ENCODE results near the gene GALNTL6.

GALNTL6 gene

GRCh38 chr4:172105918-172106317 is 292.7 kb downstream of the GALNTL6 start:
- no peak for DNase-seq (ENCODE audit: low read depth in 2 of 2, low spot score in 1 of 2)

GRCh38 chr4:172109466-172109865 is 296.3 kb downstream of the GALNTL6 start:
- DNase-seq (ENCODE audit: low read depth in 2 of 2, low spot score in 1 of 2) = no peak

GRCh38 chr4:172124656-172125308 is 311.6 kb downstream of the GALNTL6 start:
- no peak for DNase-seq (ENCODE audit: low read depth in 2 of 2, low spot score in 1 of 2)

GRCh38 chr4:172125443-172125842 is 312.2 kb downstream of the GALNTL6 start:
- no peak for DNase-seq (ENCODE audit: low read depth in 2 of 2, low spot score in 1 of 2)

DNA sequence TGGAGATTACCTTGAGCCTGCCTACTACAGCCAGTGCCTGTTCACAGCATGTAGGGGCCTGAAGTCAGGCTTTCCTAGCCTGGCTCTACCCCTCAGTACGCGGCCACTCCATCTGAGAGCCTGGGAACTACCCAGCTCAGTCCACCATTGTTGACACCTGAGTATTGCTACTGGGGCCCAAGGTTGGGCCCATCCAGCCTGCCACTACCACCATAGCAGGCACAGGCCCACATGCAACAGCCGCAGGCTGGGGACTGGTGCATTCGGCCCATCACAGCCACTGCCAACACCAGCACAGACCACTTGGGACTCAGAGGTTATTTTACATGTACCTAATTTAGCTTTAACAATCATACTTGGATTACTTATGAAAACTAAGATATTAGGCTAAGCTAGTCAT is 314.0 kb downstream of the GALNTL6 start:
- no peak for DNase-seq (ENCODE audit: low read depth in 2 of 2, low spot score in 1 of 2)

- no peak for DNase-seq (ENCODE audit: low read depth in 2 of 2, low spot score in 1 of 2)
Measured at GRCh38 chr4:172129593-172129992, 316.4 kb downstream of the GALNTL6 start.

- no peak for DNase-seq (ENCODE audit: low read depth in 2 of 2, low spot score in 1 of 2)
Measured at GRCh38 chr4:172134521-172134920, 321.3 kb downstream of the GALNTL6 start.

DNA sequence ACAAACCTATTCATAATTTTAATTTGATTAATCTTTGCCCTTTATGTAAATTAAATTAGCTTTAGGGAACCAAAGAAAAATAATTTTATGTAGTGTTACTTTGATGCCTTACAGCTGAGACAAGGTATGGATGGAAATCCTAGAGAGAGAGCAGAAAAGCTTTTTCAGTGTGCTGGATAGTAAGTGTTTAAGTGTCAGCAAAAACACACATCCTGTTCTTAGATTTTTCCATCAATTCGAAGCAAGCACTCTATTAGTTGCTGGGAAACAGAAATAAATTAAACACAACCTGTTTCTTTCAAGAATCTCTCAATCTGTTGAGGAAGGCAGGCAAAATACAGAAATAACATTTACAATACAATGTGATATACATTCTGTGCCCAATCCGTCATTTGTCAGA is 327.8 kb downstream of the GALNTL6 start:
- no peak for DNase-seq (ENCODE audit: low read depth in 2 of 2, low spot score in 1 of 2)

DNA sequence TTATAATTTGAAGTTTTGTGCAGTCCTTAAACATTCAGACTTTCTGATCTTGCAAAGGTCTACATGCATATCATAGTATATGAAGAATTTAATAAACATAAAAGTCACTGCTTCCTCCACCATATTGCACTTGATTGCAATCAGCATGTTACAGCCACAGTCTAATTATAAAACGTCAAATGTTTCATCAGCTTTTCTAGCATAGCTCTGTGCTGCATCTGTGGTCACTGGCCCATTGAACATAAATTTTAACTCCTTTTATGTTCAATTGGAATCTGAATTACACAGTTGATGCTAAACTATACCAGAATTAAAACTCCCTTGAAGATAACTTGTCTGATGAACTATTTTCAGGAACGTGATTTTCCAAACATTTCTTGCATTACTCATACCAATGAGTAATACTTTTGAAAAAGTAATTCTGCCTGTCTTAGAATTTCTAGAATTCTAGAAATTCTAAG is 329.1 kb downstream of the GALNTL6 start:
- no peak for DNase-seq (ENCODE audit: low read depth in 2 of 2, low spot score in 1 of 2)

DNA sequence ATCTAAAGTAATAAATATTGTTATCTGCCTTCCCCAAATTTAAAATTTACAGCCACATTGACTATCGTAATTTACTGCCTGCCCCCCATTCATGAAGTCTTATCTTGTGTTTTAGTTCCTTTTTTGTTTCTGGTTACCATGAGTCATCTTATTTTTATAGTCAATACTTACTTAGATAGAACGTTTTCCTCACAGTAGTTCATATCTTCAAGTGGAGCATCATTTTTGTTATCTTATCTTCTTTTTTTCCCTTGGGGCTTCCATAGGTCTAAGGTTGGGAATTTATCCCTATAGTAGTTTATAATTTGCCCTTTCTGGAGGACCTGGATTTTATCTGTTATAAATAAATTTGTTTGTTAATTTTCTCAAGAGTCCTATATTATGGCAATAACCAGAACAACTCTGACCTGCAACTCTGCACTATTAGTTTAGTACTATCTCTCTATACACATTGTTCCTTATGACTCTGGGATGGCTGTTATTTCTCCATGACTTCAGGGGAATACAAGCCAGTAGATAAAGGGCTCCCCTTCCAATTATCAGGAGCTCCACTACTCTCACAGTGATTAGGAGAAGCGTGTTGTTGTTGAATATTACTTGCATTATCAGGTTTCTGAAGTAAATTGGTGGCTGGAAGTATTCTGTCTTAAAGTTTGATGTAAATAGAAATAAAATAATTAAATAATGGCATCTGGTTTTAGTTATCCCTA is 330.6 kb downstream of the GALNTL6 start:
- no peak for DNase-seq (ENCODE audit: low read depth in 2 of 2, low spot score in 1 of 2)

DNA sequence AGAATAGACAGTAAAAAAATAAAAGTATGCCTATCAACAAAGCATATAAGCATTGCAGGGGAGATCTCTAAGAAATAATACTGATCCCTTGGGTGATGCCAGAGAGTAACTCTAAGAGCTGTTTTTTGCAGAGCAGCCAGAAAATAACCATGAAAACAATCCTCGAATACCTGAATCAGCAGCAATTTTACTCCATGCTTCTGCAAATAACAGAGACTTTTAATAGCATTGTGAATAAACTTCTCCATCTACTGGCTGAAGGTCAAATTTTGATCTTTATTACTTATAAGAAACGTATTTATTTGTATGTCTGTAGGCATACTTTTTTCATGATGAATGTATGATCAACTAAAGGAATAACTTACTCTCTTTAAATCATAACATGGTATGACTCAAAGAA is 334.5 kb downstream of the GALNTL6 start:
- DNase-seq (ENCODE audit: low read depth in 2 of 2, low spot score in 1 of 2) = no peak

- no peak for DNase-seq (ENCODE audit: low read depth in 2 of 2, low spot score in 1 of 2)
Measured at GRCh38 chr4:172149329-172149728, 336.1 kb downstream of the GALNTL6 start.

DNA sequence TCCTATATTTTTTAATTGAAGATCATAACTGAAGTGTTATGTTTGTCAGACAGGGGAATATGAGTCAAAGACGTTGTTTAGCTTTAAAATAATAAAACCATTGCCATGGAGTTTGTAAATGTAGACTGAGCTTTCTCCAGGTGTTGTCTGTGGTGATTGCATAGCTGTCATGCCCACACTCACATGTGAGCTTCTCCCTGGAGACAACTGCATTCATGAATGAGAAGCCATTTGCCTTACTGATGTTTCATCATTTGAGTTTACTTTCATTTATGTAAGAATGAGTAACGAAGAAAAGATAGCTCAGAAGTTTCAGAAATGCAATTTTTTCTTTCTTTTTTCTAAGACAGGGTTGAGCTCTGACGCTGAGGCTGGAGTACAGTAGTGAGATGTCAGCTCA is 339.1 kb downstream of the GALNTL6 start:
- DNase-seq (ENCODE audit: low read depth in 2 of 2, low spot score in 1 of 2) = no peak

DNA sequence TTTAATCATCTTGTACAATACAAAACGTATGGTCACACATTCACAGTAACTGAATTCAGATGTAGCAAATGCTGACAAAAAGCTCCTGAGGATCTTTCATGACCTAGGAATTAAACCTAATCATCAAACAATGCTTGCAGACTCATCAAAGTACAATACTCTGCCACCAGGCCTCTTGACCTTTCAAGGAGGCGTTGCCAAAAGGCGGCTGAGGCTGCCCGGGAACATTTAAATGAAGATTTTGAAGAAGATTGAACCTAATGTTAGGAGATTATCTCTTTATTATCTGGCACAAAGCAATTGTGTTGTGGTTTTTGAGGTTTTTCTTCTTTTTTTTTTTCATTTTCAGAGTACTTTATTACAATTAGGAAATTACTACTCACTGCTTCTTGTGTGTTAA is 340.5 kb downstream of the GALNTL6 start:
- DNase-seq (ENCODE audit: low read depth in 2 of 2, low spot score in 1 of 2) = no peak

DNA sequence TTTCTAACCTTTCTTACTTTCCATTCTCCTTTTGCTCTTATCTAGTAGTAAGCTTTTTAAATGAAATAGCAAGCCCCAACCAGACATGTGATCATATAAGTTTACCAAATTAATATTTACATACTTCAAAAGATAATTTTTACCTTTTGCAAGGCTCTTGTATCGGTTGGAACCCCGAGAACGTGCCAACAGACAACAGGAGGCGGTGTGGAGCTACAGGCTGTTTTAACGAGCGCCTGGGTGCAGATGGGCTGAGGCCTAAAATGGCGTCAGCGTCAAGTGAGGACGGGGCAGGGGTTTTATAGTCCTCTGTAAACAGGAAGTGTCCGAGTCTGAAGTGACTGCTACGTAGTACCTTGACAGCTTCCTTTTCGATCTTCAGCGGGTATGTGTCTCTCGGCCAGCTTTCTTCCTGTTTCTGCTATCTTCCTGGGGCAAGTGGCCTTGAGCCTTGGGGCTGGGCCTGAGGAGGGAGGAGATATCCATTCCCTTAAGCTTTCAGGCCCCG is 342.7 kb downstream of the GALNTL6 start:
- DNase-seq (ENCODE audit: low read depth in 2 of 2, low spot score in 1 of 2) = no peak

GRCh38 chr4:172157946-172158345 is 344.7 kb downstream of the GALNTL6 start:
- DNase-seq (ENCODE audit: low read depth in 2 of 2, low spot score in 1 of 2) = no peak

DNA sequence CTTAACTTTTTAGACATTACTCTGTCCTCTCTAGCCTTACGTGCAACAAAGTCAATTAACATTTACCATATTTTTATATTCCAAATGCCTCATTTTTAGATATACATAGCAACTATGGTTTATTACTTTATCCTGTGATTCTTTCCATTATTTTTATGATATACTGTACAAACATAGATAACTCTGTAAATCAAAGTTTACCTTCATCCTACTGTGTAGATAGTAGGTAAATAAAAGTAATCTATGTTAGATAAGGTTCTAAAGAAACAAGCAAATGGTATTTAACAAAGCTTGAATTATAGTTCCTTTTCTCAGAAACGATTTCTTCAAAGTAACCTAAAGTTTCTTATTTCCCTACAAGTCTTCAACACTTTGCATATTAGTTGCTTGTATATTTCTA is 350.0 kb downstream of the GALNTL6 start:
- DNase-seq (ENCODE audit: low read depth in 2 of 2, low spot score in 1 of 2) = no peak

- DNase-seq (ENCODE audit: low read depth in 2 of 2, low spot score in 1 of 2) = no peak
Measured at GRCh38 chr4:172168888-172169287, 355.7 kb downstream of the GALNTL6 start.

GRCh38 chr4:172169871-172170270 is 356.7 kb downstream of the GALNTL6 start:
- no peak for DNase-seq (ENCODE audit: low read depth in 2 of 2, low spot score in 1 of 2)

DNA sequence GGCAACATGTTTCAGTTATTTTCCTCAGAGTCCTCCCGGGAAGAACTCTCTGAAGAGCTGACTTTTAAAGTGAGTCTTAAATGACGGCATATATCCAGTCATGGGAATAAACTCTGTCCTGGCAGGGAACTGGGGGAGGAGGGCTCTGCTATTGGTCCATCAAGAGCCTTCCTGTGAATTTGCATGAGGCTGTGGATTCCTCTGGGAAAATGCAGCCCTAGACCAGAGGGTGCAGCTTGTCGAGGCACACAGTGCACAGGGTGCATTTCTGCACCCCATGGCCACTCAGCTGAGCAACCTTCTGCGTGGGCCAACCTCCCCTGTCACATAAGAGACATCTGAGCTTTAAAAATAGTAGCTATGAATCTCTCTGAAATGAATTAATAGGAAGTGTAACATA is 360.0 kb downstream of the GALNTL6 start:
- no peak for DNase-seq (ENCODE audit: low read depth in 2 of 2, low spot score in 1 of 2)

DNA sequence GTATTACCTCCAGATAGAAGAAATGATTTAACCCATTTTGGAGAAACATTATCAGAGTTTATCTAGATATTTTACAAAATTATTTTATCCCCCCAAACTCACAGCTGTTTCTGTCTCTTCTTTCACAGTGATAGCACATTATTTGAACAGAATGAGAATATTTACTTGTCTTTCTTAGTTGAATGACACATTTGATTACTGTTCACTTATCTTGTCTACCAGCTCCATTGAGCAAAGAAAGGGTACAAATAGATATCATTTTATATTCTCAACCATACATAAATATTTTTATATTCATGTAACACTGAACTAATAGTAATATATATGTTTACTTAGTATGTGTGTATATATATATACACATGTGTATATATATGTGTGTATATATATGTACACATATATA is 364.2 kb downstream of the GALNTL6 start:
- DNase-seq (ENCODE audit: low read depth in 2 of 2, low spot score in 1 of 2) = no peak

DNA sequence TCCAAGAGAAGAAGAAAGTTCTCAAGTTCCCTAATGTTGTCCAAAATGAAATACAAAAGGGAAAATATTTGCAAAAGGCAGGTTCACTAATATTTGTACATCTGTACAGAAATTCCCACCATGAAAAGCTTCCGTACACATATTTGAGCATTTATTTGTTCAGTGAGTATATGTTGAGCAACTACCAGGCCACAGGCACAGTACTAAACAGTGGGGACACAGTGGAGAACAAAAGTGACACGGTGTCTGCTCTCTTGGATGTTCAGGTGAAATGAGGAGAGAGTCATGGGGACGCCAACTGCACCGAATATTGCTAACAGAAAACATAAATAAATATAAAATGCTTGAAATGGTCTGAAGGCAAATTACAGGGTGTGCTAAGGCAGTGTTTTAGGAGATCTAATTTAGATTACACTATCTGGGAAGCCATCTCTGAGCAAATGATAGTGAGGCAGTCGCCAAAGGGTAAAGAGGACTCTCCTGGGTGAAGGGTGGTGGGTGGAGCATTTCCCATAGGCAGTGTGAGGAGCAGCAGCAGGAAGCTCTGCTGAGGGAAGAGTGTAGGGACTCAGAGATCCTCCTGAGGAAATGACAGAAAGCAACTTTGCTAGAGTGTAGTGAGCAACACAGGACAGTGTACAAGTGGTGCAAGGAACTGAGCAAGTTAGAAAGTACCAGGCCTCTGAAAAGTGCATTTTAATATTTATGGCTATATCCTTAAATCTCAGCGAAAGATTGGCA is 375.2 kb downstream of the GALNTL6 start:
- no peak for DNase-seq (ENCODE audit: low read depth in 2 of 2, low spot score in 1 of 2)
